Daoy (cell line): Measurements from ENCODE around the gene ZNF528. TPM values are rescaled to one million over a fixed set of nuclear protein-coding genes. Genes with fewer than 3 reads are reported as not detected.
A peak's percentile ranks its signal among the peaks of the same experiment; 100 is the strongest.

ENCODE experiments used
- DNase-seq: peaks from one replicate; pipeline ENCODE4 v3.0.0-alpha.2; 2015; ENCODE audit warnings: low read depth
- total RNA-seq: library from RNA; depleted of rRNA; stranded (reverse); fragments of >200 nt; shearing (Covaris generic); gene quantifications from 2 replicates; pipeline ENCODE4 v1.2.3, GENCODE V29; 2014; rRNA removed

ZNF528 gene
- total RNA-seq, result 20.3 and 67.9 TPM in 2 replicates

GRCh38 chr19:52397310-52398080, at the start of gene ZNF528:
TSS of gene ZNF528 (plus strand) at chr19:52397849. CDS start at chr19:52402014, 4,165 bp downstream.
- peak; percentile 97 for DNase-seq

- DNase-seq, result peak; percentile 7
Observed at GRCh38 chr19:52351512-52351911, 46.1 kb upstream of the ZNF528 start.

- no peak for DNase-seq
Observed at GRCh38 chr19:52366414-52366824, 31.2 kb upstream of the ZNF528 start.

DNA sequence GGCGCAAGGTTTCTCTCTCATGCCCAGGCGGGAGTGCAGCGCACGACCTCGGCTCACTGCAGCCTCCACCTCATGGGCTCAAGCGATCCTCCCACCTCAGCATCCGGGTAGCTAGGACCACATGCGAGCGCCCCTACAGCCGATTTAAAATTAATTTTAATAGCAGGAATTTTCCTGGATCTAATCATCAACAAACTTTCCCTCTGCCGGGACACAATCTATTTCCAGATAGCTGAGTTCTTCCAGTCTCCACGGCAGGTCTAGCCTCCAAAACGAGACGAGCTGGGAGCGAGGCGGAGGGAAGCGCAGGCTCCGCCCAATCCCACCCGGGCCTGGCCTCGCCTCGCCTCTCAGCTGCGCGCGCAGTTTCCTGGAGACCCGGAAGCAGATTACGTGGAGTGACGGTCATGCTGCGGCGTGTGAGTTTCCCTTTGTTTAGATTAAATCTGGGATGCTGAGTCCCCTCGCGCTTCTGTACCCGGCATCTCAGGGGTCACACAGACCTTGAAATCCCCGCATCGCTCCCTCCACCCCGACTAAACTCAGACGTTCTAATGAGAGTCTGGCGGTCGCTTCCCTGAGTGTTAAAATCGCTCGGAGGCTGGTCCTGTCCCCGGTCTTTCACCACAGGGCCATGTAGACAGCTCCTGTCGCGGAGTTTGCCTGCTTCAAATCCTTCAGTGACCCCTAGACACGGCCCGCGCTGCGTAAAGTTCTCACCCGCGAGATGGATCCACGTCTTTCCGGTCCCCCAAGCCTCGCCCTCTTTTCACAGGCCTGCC, 27.9 kb upstream of the ZNF528 start, which contains the start of gene ZNF880:
TSS of gene ZNF880 (plus strand) at position 365 of the 782 bp plus-strand sequence. CDS start at position 408, 43 bp downstream.
- DNase-seq, result peak; percentile 97

GRCh38 chr19:52370341-52370710, 27.3 kb upstream of the ZNF528 start:
- no peak for DNase-seq

DNA sequence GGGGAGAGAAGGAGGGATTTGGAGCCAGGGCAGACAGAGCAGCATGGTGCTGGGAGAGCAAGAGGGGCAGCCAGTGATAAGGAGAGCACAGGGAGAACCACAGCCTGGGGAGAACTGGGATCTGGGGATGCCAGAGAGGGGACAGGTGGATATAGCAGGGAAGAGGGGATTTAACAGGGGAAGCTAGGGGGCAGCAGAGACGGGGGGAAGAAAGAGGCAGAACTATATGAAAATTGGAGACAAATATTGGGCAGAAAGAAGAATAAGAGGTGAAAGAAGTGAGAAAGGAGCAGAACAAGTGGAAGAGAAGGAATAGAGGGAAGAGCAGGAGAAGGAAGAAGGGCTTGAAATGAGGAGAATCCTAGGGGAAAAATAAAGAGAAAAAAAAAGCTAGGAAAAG, 6.5 kb upstream of the ZNF528 start:
- peak; percentile 4 for DNase-seq

DNA sequence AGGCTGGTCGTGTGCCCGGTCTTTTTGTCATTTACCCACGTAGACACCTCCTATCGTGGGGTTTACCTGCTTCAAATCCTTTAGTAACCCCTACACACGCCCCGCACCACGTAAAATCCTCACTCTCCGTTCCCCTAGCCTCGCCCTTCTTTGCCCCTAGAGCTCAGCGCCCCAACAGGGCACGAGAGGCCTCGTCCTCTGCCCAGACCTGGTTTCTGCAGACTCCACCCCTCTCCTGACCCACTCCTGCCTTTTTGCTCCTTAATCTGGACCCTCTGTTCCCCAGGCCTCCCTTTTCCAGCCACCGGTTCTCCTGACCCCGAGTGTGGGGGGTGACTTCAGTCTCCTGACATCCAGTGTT, 412 bp downstream of the ZNF528 start:
- peak; percentile 29 for DNase-seq

DNA sequence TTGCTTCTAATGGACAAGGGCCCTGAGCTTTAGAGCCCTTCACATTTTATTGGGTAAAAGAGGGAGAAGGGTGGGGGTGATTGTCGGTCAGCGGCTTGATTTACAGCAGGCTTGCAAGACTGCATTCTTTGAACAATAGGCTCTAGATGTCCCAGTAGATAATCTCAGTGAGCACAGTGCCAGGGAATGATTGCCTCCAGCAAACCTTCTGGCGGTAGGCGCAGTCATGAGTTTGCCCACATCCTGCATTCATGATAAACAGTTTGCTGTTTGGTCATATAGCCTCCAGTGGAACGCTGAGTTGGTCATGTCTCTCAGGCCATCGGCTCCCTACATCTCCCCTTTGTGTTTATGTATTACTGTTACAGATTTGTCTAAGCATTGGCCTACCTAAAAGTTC, 12.6 kb downstream of the ZNF528 start:
- DNase-seq, result no peak

DNA sequence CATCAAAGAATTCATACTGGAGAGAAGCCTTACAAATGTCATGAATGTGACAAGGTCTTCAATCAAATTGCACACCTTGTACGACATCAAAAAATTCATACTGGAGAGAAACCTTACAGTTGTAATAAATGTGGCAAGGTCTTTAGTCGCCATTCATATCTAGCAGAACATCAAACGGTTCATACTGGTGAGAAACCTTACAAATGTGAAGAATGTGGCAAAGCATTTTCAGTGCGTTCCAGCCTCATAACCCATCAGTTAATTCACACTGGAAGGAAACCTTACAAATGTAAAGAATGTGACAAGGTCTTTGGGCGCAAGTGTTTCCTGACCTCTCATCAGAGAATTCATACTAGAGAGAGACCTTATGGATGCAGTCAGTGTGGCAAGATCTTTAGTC, 18.1 kb downstream of the ZNF528 start:
- no peak for DNase-seq

DNA sequence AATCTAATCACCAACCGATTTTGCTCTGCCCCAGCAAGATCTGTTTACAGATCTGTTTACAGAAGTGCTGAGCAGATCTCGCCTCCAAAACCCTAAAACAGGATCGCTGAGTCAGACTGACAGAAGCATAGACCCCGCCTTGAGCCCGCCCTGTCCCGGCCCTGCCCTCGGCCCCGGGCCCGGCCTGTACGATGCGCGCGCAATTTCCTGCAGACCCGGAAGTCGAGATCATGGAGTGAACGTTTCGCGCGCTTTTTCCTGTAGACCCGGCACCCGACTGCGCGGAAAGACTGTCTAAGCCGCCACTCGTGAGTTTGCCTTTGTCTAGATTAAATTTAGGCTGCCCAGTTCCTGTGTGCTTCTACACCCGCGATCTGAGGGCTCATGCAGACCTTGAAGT, 31.3 kb downstream of the ZNF528 start, which contains the start of gene ZNF534:
TSS of gene ZNF534 (plus strand) at position 212 of the 400 bp plus-strand sequence. CDS start 2,327 bp downstream, outside the sequence.
- peak; percentile 4 for DNase-seq

DNA sequence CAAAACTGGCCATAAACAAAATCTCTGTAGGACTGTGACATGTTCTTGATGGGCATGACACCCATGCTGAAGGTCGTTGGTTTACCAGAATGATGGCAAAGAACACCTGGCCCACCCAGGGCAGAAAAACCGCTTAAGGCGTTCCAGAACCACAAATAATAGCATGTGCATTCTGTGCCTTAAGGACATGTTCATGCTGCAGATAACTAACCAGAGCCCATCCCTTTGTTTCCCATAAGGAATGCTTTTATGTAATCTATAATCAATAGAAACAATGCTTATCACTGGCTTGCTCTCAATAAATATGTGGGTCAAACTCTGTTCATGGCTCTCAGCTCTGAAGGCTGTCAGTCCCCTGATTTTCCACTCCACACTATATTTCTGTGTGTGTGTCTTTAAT, 44.5 kb downstream of the ZNF528 start:
- no peak for DNase-seq

DNA sequence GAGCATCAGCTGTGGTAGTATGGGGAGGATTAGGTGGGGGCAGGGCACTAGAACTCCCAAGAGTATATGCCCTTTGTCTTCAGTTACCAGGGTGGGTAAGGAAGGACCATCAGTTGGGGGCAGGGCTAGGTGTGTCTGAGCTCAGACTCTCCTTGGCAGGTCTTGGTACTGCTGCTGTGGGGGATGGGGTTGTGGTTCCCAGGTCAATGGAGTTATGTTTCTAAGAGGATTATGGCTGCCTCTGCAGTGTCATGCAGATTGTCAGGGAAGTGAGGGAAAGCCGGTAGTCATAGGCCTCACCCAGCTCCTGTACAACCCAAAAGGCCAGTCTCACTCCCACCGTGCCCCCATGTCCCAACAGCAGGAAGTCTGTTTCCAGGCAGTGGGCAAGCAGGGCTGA, 46.9 kb downstream of the ZNF528 start:
- DNase-seq, result no peak

DNA sequence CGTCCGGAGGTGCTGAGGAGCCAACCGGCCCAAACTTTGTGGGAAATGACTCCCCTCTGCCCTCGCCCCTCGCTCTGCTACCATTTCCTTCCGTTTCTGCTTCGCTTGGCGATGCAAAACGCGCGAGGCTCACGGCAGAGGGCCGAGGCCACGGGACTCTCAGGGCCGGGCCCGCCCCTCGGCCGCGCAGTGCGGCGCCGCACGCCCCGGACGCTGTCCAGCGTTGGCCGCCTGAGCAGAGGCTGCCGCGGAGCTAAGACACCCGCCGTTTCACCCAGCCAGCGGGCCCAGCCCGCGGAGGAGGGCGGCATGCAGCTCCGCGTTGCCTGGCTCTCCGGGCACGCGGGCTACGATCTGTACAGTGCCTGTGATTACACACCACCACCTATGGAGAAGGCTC, 53.6 kb downstream of the ZNF528 start:
- DNase-seq, result no peak

GRCh38 chr19:52453324-52454094, 55.9 kb downstream of the ZNF528 start, which contains the start of gene ZNF578:
TSS of gene ZNF578 (plus strand) at chr19:52453553. CDS start at chr19:52501846, 48,293 bp downstream.
- DNase-seq, result peak; percentile 77

- peak; percentile 29 for DNase-seq
Observed at GRCh38 chr19:52464798-52465470, 67.3 kb downstream of the ZNF528 start.

Other genes with a start within 250 kb of the ZNF528 start
- 2.5 and 5.2 TPM in 2 replicates for gene ZNF836, start 226.2 kb upstream of the ZNF528 start, total RNA-seq
- gene PPP2R1A, start 207.8 kb upstream of the ZNF528 start, total RNA-seq, result 164 and 208 TPM in 2 replicates
- 7.5 and 12.5 TPM in 2 replicates for gene ZNF766, start 128.3 kb upstream of the ZNF528 start, total RNA-seq
- gene ZNF480, start 100.7 kb upstream of the ZNF528 start, total RNA-seq, result 8.6 and 10.7 TPM in 2 replicates
- 3.8 and 6.5 TPM in 2 replicates for gene ZNF610, start 61.6 kb upstream of the ZNF528 start, total RNA-seq
- 15.6 and 24.1 TPM in 2 replicates for gene ZNF880, start 27.9 kb upstream of the ZNF528 start, total RNA-seq
- 0.86 TPM in 1 of 2 replicates, not detected in the other for gene ZNF534, start 31.3 kb downstream of the ZNF528 start, total RNA-seq
- gene ZNF578, start 55.7 kb downstream of the ZNF528 start, total RNA-seq, result 1.4 and 1.6 TPM in 2 replicates
- 8.6 and 10.6 TPM in 2 replicates for gene ZNF808, start 129.8 kb downstream of the ZNF528 start, total RNA-seq
- 6.3 and 11.7 TPM in 2 replicates for gene ZNF701, start 172.4 kb downstream of the ZNF528 start, total RNA-seq
- gene ZNF83, start 240.5 kb downstream of the ZNF528 start, total RNA-seq, result 23.8 and 45.5 TPM in 2 replicates